ENCODE measurements around the gene CACNA1H. TPM values are rescaled to one million over a fixed set of nuclear protein-coding genes. Genes with fewer than 3 reads are reported as not detected.

Gene CACNA1H
- total and polyA plus RNA-seq, 7 experiments from 2014 or later, result 0.31 to 8.8 (median 2.2) TPM

GRCh38 chr16:1108299-1109252, 44.3 kb upstream of the CACNA1H start:
- ChIA-PET CTCF (no interaction called here), POLR2A (no interaction called here)
- no peaks in the 10 kb centered on the region for H3K4me1 ChIP-seq (ENCODE audit: control insufficient read depth in 2 of 2, insufficient read depth in 2 of 2, low read length in 2 of 2)
- H3K9me3 Mint-ChIP-seq, result peaks cover 0 to 2% (median 0%) of the 10 kb centered on the region in 11 donors
- H3K9me3 ChIP-seq (ENCODE audit: control insufficient read depth in 2 of 3, low read length in 3 of 3), result no peaks in the 10 kb centered on the region
- DNase-seq, result no peak
- H3K36me3 Mint-ChIP-seq, result no peaks in the 10 kb centered on the region
- ATAC-seq, result no peak
- no peaks in the 10 kb centered on the region for H3K36me3 ChIP-seq (ENCODE audit: control insufficient read depth in 2 of 3, insufficient read depth in 3 of 3, low read length in 3 of 3)
- H3K4me3 ChIP-seq (ENCODE audit: low read length), result no peak overlapping the region
- no peak overlapping the region for H3K27ac Mint-ChIP-seq
- no peak overlapping the region for H3K27ac ChIP-seq (ENCODE audit: low read depth, low read length)
- no peak overlapping the region for H3K4me3 Mint-ChIP-seq
- H3K27me3 Mint-ChIP-seq, result peaks cover 0 to 11% (median 0%) of the 10 kb centered on the region in 5 donors
- H3K4me1 Mint-ChIP-seq, result no peaks in the 10 kb centered on the region
- H3K27me3 ChIP-seq (ENCODE audit: control insufficient read depth in 2 of 2, insufficient read depth in 2 of 2, low read length in 2 of 2), result no peaks in the 10 kb centered on the region
- intact Hi-C loops (cut with micrococcal nuclease), result no loop called here

GRCh38 chr16:1109648-1110047, 43.3 kb upstream of the CACNA1H start:
- H3K36me3 Mint-ChIP-seq, result no peaks in the 10 kb centered on the region
- no peaks in the 10 kb centered on the region for H3K4me1 Mint-ChIP-seq
- peaks cover 0 to 2% (median 0%) of the 10 kb centered on the region in 11 donors for H3K9me3 Mint-ChIP-seq
- Histone ChIP-seq H3K27ac (ENCODE audit: low read depth, low read length) (no peak overlapping the region), H3K4me1 (ENCODE audit: control insufficient read depth in 2 of 2, insufficient read depth in 2 of 2, low read length in 2 of 2) (no peaks in the 10 kb centered on the region), H3K4me3 (ENCODE audit: low read length) (no peak overlapping the region), H3K36me3 (ENCODE audit: control insufficient read depth in 2 of 3, insufficient read depth in 3 of 3, low read length in 3 of 3) (no peaks in the 10 kb centered on the region), H3K9me3 (ENCODE audit: control insufficient read depth in 2 of 3, low read length in 3 of 3) (no peaks in the 10 kb centered on the region), H3K27me3 (ENCODE audit: control insufficient read depth in 2 of 2, insufficient read depth in 2 of 2, low read length in 2 of 2) (no peaks in the 10 kb centered on the region)
- intact Hi-C loops (cut with micrococcal nuclease), result no loop called here
- ChIA-PET POLR2A (no interaction called here), CTCF (no interaction called here)
- ATAC-seq, result no peak
- no peak overlapping the region for H3K27ac Mint-ChIP-seq
- DNase-seq, result no peak
- H3K27me3 Mint-ChIP-seq, result peaks cover 0 to 4% (median 0%) of the 10 kb centered on the region in 5 donors
- H3K4me3 Mint-ChIP-seq, result no peak overlapping the region

- Mint-ChIP-seq H3K36me3 (no peaks in the 10 kb centered on the region), H3K4me3 (no peak overlapping the region), H3K9me3 (peaks cover 0 to 2% (median 0%) of the 10 kb centered on the region in 11 donors), H3K27ac (no peak overlapping the region), H3K4me1 (no peaks in the 10 kb centered on the region), H3K27me3 (no peaks in the 10 kb centered on the region)
- Histone ChIP-seq H3K27me3 (ENCODE audit: control insufficient read depth in 2 of 2, insufficient read depth in 2 of 2, low read length in 2 of 2) (no peaks in the 10 kb centered on the region), H3K4me3 (ENCODE audit: low read length) (no peak overlapping the region), H3K36me3 (ENCODE audit: control insufficient read depth in 2 of 3, insufficient read depth in 3 of 3, low read length in 3 of 3) (no peaks in the 10 kb centered on the region), H3K9me3 (ENCODE audit: control insufficient read depth in 2 of 3, low read length in 3 of 3) (no peaks in the 10 kb centered on the region), H3K4me1 (ENCODE audit: control insufficient read depth in 2 of 2, insufficient read depth in 2 of 2, low read length in 2 of 2) (no peaks in the 10 kb centered on the region), H3K27ac (ENCODE audit: low read depth, low read length) (no peak overlapping the region)
- ChIA-PET POLR2A (no interaction called here), CTCF (no interaction called here)
- no peak for DNase-seq
- intact Hi-C loops (cut with micrococcal nuclease), result no loop called here
- ATAC-seq, result no peak
Observed at GRCh38 chr16:1112506-1113184, 40.3 kb upstream of the CACNA1H start.

- CTCF ChIA-PET, result no interaction called here
- ATAC-seq, result no peak
- Mint-ChIP-seq H3K4me3 (no peak overlapping the region), H3K27me3 (no peaks in the 10 kb centered on the region), H3K27ac (no peak overlapping the region), H3K4me1 (no peaks in the 10 kb centered on the region), H3K9me3 (peaks cover 0 to 2% (median 0%) of the 10 kb centered on the region in 11 donors), H3K36me3 (no peaks in the 10 kb centered on the region)
- no peak for DNase-seq
- Histone ChIP-seq H3K27me3 (ENCODE audit: control insufficient read depth in 2 of 2, insufficient read depth in 2 of 2, low read length in 2 of 2) (no peaks in the 10 kb centered on the region), H3K27ac (ENCODE audit: low read depth, low read length) (no peak overlapping the region), H3K9me3 (ENCODE audit: control insufficient read depth in 2 of 3, low read length in 3 of 3) (no peaks in the 10 kb centered on the region), H3K4me3 (ENCODE audit: low read length) (no peak overlapping the region), H3K36me3 (ENCODE audit: control insufficient read depth in 2 of 3, insufficient read depth in 3 of 3, low read length in 3 of 3) (no peaks in the 10 kb centered on the region), H3K4me1 (ENCODE audit: control insufficient read depth in 2 of 2, insufficient read depth in 2 of 2, low read length in 2 of 2) (no peaks in the 10 kb centered on the region)
- intact Hi-C loops (cut with micrococcal nuclease), result no loop called here
- POLR2A ChIA-PET, result no interaction called here
Observed at GRCh38 chr16:1113489-1113888, 39.4 kb upstream of the CACNA1H start.

GRCh38 chr16:1113889-1114526, 38.9 kb upstream of the CACNA1H start:
- ChIA-PET CTCF (no interaction called here), POLR2A (no interaction called here)
- no peaks in the 10 kb centered on the region for H3K9me3 ChIP-seq (ENCODE audit: control insufficient read depth in 2 of 3, low read length in 3 of 3)
- ATAC-seq, result no peak
- H3K36me3 ChIP-seq (ENCODE audit: control insufficient read depth in 2 of 3, insufficient read depth in 3 of 3, low read length in 3 of 3), result no peaks in the 10 kb centered on the region
- Mint-ChIP-seq H3K27me3 (no peaks in the 10 kb centered on the region), H3K9me3 (peaks cover 0 to 2% (median 0%) of the 10 kb centered on the region in 11 donors), H3K4me3 (no peak overlapping the region), H3K36me3 (no peaks in the 10 kb centered on the region), H3K4me1 (no peaks in the 10 kb centered on the region), H3K27ac (no peak overlapping the region)
- H3K27me3 ChIP-seq (ENCODE audit: control insufficient read depth in 2 of 2, insufficient read depth in 2 of 2, low read length in 2 of 2), result no peaks in the 10 kb centered on the region
- intact Hi-C loops (cut with micrococcal nuclease), result no loop called here
- H3K27ac ChIP-seq (ENCODE audit: low read depth, low read length), result no peak overlapping the region
- H3K4me1 ChIP-seq (ENCODE audit: control insufficient read depth in 2 of 2, insufficient read depth in 2 of 2, low read length in 2 of 2), result no peaks in the 10 kb centered on the region
- no peak for DNase-seq
- H3K4me3 ChIP-seq (ENCODE audit: low read length), result no peak overlapping the region

- no peak overlapping the region for H3K27ac Mint-ChIP-seq
- no peak overlapping the region for H3K4me3 Mint-ChIP-seq
- Histone ChIP-seq H3K4me3 (ENCODE audit: low read length) (no peak overlapping the region), H3K36me3 (ENCODE audit: control insufficient read depth in 2 of 3, insufficient read depth in 3 of 3, low read length in 3 of 3) (no peaks in the 10 kb centered on the region), H3K9me3 (ENCODE audit: control insufficient read depth in 2 of 3, low read length in 3 of 3) (no peaks in the 10 kb centered on the region), H3K4me1 (ENCODE audit: control insufficient read depth in 2 of 2, insufficient read depth in 2 of 2, low read length in 2 of 2) (no peaks in the 10 kb centered on the region), H3K27ac (ENCODE audit: low read depth, low read length) (no peak overlapping the region), H3K27me3 (ENCODE audit: control insufficient read depth in 2 of 2, insufficient read depth in 2 of 2, low read length in 2 of 2) (no peaks in the 10 kb centered on the region)
- no peaks in the 10 kb centered on the region for H3K4me1 Mint-ChIP-seq
- POLR2A ChIA-PET, result no interaction called here
- H3K9me3 Mint-ChIP-seq, result peaks cover 0 to 2% (median 0%) of the 10 kb centered on the region in 11 donors
- no peaks in the 10 kb centered on the region for H3K36me3 Mint-ChIP-seq
- DNase-seq (no peak), ATAC-seq (no peak)
- intact Hi-C loops (cut with micrococcal nuclease), result no loop called here
- CTCF ChIA-PET, result no interaction called here
- no peaks in the 10 kb centered on the region for H3K27me3 Mint-ChIP-seq
Observed at GRCh38 chr16:1116693-1117077, 36.2 kb upstream of the CACNA1H start.

Data from naive thymus-derived CD4-positive, alpha-beta T cell (primary cell).